Esophagus squamous epithelium (tissue), 4 donors: ENCODE results near the gene FILIP1L.

ENCODE experiments used
- CTCF ChIP-seq, 6 experiments: fragments of 450-650 bp in 4 of 6; fragments of 200-600 bp in 2 of 6; sonication (generic) in 2 of 6; IDR thresholded peaks; one replicate each; pipeline ENCODE4 v1.5.1; 2016 to 2019; ENCODE audit warnings: antibody characterized with exemption in 6 of 6, mild to moderate bottlenecking in 4 of 6, moderate library complexity in 4 of 6
- POLR2A ChIP-seq, 4 donors: fragments of 450-650 bp; IDR thresholded peaks; one replicate each; pipeline ENCODE4 v1.6.1; 2017; ENCODE audit warnings: antibody characterized with exemption in 4 of 4, mild to moderate bottlenecking in 4 of 4, moderate library complexity in 3 of 4

- TF ChIP-seq CTCF (IDR thresholded peaks at IDR 0.05) (no peak), POLR2A (IDR thresholded peaks at IDR 0.05) (no peak)
These were observed 110.4 kb downstream of the FILIP1L start for GRCh38 chr3:100003609-100004503.
